Muscle layer of duodenum (tissue), 2 donors: Measurements from ENCODE around the gene SMPDL3A.

Source experiments
- H3K27ac ChIP-seq: one replicate; pipeline ENCODE4 v1.7.0; 2013; ENCODE audit warnings: mild to moderate bottlenecking, low read length
- H3K27me3 ChIP-seq: one replicate; pipeline ENCODE4 v1.7.0; 2013; ENCODE audit warnings: low read depth, mild to moderate bottlenecking, control low read depth, low read length
- H3K36me3 ChIP-seq, 2 donors: one replicate each; pipeline ENCODE4 v1.7.0; 2013; ENCODE audit warnings: low read length in 2 of 2, control low read depth in 1 of 2, mild to moderate bottlenecking in 1 of 2; ENCODE audit not compliant: insufficient read depth in 2 of 2, control insufficient read depth in 1 of 2
- H3K4me1 ChIP-seq, 2 donors: one replicate each; pipeline ENCODE4 v1.7.0; 2013; ENCODE audit warnings: low read length in 2 of 2, mild to moderate bottlenecking in 2 of 2, control low read depth in 1 of 2, moderate library complexity in 1 of 2; ENCODE audit not compliant: insufficient read depth in 2 of 2, control insufficient read depth in 1 of 2
- H3K4me3 ChIP-seq, 2 donors: one replicate each; pipeline ENCODE4 v1.7.0; 2013; ENCODE audit warnings: low read length in 2 of 2, low read depth in 1 of 2, mild to moderate bottlenecking in 1 of 2
- H3K9me3 ChIP-seq, 2 donors: one replicate each; pipeline ENCODE4 v1.7.0; 2013; ENCODE audit warnings: low read length in 2 of 2, control low read depth in 1 of 2, mild to moderate bottlenecking in 1 of 2; ENCODE audit not compliant: control insufficient read depth in 1 of 2
- donor health status: healthy.

Gene SMPDL3A

GRCh38 chr6:122833021-122833491 is 44.0 kb downstream of the SMPDL3A start:
- no peaks in the 10 kb centered on the region for H3K36me3 ChIP-seq
- H3K27ac ChIP-seq: no peak overlapping the region
- H3K9me3 ChIP-seq: no peaks in the 10 kb centered on the region
- no peaks in the 10 kb centered on the region for H3K27me3 ChIP-seq
- no peak overlapping the region for H3K4me3 ChIP-seq
- no peaks in the 10 kb centered on the region for H3K4me1 ChIP-seq

GRCh38 chr6:122838060-122838780 is 49.2 kb downstream of the SMPDL3A start:
- Histone ChIP-seq H3K27me3 (no peaks in the 10 kb centered on the region), H3K27ac (no peak overlapping the region), H3K9me3 (no peaks in the 10 kb centered on the region), H3K4me3 (no peak overlapping the region), H3K4me1 (no peaks in the 10 kb centered on the region), H3K36me3 (no peaks in the 10 kb centered on the region)

- H3K27me3 ChIP-seq: no peaks in the 10 kb centered on the region
- H3K36me3 ChIP-seq: no peaks in the 10 kb centered on the region
- H3K4me3 ChIP-seq: no peak overlapping the region
- no peak overlapping the region for H3K27ac ChIP-seq
- H3K9me3 ChIP-seq: no peaks in the 10 kb centered on the region
- H3K4me1 ChIP-seq: no peaks in the 10 kb centered on the region
Observed at GRCh38 chr6:122839472-122839871, 50.4 kb downstream of the SMPDL3A start.

- no peaks in the 10 kb centered on the region for H3K4me1 ChIP-seq
- no peak overlapping the region for H3K27ac ChIP-seq
- H3K27me3 ChIP-seq: no peaks in the 10 kb centered on the region
- H3K9me3 ChIP-seq: no peaks in the 10 kb centered on the region
- H3K36me3 ChIP-seq: no peaks in the 10 kb centered on the region
- no peak overlapping the region for H3K4me3 ChIP-seq
Observed at GRCh38 chr6:122839906-122840305, 50.8 kb downstream of the SMPDL3A start.

GRCh38 chr6:122845464-122845863 is 56.4 kb downstream of the SMPDL3A start:
- Histone ChIP-seq H3K4me1 (no peaks in the 10 kb centered on the region), H3K36me3 (no peaks in the 10 kb centered on the region), H3K4me3 (no peak overlapping the region), H3K9me3 (no peaks in the 10 kb centered on the region), H3K27me3 (no peaks in the 10 kb centered on the region), H3K27ac (no peak overlapping the region)

- H3K27ac ChIP-seq: no peak overlapping the region
- no peaks in the 10 kb centered on the region for H3K4me1 ChIP-seq
- no peaks in the 10 kb centered on the region for H3K9me3 ChIP-seq
- no peaks in the 10 kb centered on the region for H3K27me3 ChIP-seq
- H3K36me3 ChIP-seq: no peaks in the 10 kb centered on the region
- H3K4me3 ChIP-seq: no peak overlapping the region
Observed at GRCh38 chr6:122845916-122846612, 57.0 kb downstream of the SMPDL3A start.

GRCh38 chr6:122853259-122853995 is 64.4 kb downstream of the SMPDL3A start:
- H3K27me3 ChIP-seq: no peaks in the 10 kb centered on the region
- no peaks in the 10 kb centered on the region for H3K4me1 ChIP-seq
- no peak overlapping the region for H3K4me3 ChIP-seq
- H3K9me3 ChIP-seq: no peaks in the 10 kb centered on the region
- no peaks in the 10 kb centered on the region for H3K36me3 ChIP-seq
- H3K27ac ChIP-seq: no peak overlapping the region
